ENCODE results near the gene ZNF613. TPM values are rescaled to one million over a fixed set of nuclear protein-coding genes. Genes with fewer than 3 reads are reported as not detected.

ZNF613 gene
- total RNA-seq, 4 donors from 2014 or later = 6.0 to 62.8 (median 15.8) TPM

- Histone ChIP-seq H3K27me3 (no peaks in the 10 kb centered on the region), H3K4me1 (no peaks in the 10 kb centered on the region), H3K4me3 (no peak overlapping the region), H3K9me3 (peaks cover 62 to 65% of the 10 kb centered on the region in 2 donors), H3K27ac (no peak overlapping the region), H3K36me3 (no peaks in the 10 kb centered on the region)
- intact Hi-C loops (cut with DNase I; ENCODE audit: low total_unique reads) = no loop called here
- DNase-seq = no peak
- in situ Hi-C loops (cut with MboI; ENCODE audit: low pct_ligation_motif_present in 1 of 4, low pct_unique_long_range_greater_than_20kb in 1 of 4, low sequenced_read_pairs in 3 of 4) = no loop called here
- 64 to 79% methylated on average over 5 of the region's 5 CpGs for WGBS, 2 donors (ENCODE audit: low coverage in 1 of 2)
- TF ChIP-seq CTCF (IDR thresholded peaks at IDR 0.05) = no peak
- no peak for TF ChIP-seq POLR2AphosphoS5 (IDR thresholded peaks at IDR 0.05)
- no peak for TF ChIP-seq EP300 (IDR thresholded peaks at IDR 0.05; ENCODE audit: low read depth)
- TF ChIP-seq POLR2A (IDR thresholded peaks at IDR 0.05) = no peak
These were observed 11.9 kb upstream of the ZNF613 start for GRCh38 chr19:51915324-51915867.

GRCh38 chr19:51916167-51916566 lies 11.1 kb upstream of the ZNF613 start:
- H3K4me3 ChIP-seq = no peak overlapping the region
- no peaks in the 10 kb centered on the region for H3K36me3 ChIP-seq
- H3K9me3 ChIP-seq = peaks cover 65 to 73% of the 10 kb centered on the region in 2 donors
- no peaks in the 10 kb centered on the region for H3K27me3 ChIP-seq
- 91% methylated on average over 1 of the region's 1 CpG; no CpG with 5 or more reads in 1 of the 2 donors for WGBS, 2 donors (ENCODE audit: low coverage in 1 of 2)
- in situ Hi-C loops (cut with MboI; ENCODE audit: low pct_ligation_motif_present in 1 of 4, low pct_unique_long_range_greater_than_20kb in 1 of 4, low sequenced_read_pairs in 3 of 4) (no loop called here), intact Hi-C loops (cut with DNase I; ENCODE audit: low total_unique reads) (no loop called here)
- H3K4me1 ChIP-seq = no peaks in the 10 kb centered on the region
- TF ChIP-seq EP300 (IDR thresholded peaks at IDR 0.05; ENCODE audit: low read depth) (no peak), POLR2AphosphoS5 (IDR thresholded peaks at IDR 0.05) (no peak), POLR2A (IDR thresholded peaks at IDR 0.05) (no peak), CTCF (IDR thresholded peaks at IDR 0.05) (no peak)
- no peak for DNase-seq
- no peak overlapping the region for H3K27ac ChIP-seq

- H3K4me3 ChIP-seq = no peak overlapping the region
- H3K27ac ChIP-seq = no peak overlapping the region
- intact Hi-C loops (cut with DNase I; ENCODE audit: low total_unique reads) (no loop called here), in situ Hi-C loops (cut with MboI; ENCODE audit: low pct_ligation_motif_present in 1 of 4, low pct_unique_long_range_greater_than_20kb in 1 of 4, low sequenced_read_pairs in 3 of 4) (no loop called here)
- H3K27me3 ChIP-seq = no peaks in the 10 kb centered on the region
- H3K36me3 ChIP-seq = no peaks in the 10 kb centered on the region
- DNase-seq = no peak
- no peak for TF ChIP-seq EP300 (IDR thresholded peaks at IDR 0.05; ENCODE audit: low read depth)
- TF ChIP-seq CTCF (IDR thresholded peaks at IDR 0.05) = no peak
- no peak for TF ChIP-seq POLR2AphosphoS5 (IDR thresholded peaks at IDR 0.05)
- TF ChIP-seq POLR2A (IDR thresholded peaks at IDR 0.05) = no peak
- peaks cover 80 to 82% of the 10 kb centered on the region in 2 donors for H3K9me3 ChIP-seq
- H3K4me1 ChIP-seq = no peaks in the 10 kb centered on the region
- 86% methylated on average over 3 of the region's 3 CpGs; no CpG with 5 or more reads in 1 of the 2 donors for WGBS, 2 donors (ENCODE audit: low coverage in 1 of 2)
These were observed 7.7 kb upstream of the ZNF613 start for GRCh38 chr19:51919606-51920005.

- DNase-seq = no peak
- in situ Hi-C loops (cut with MboI; ENCODE audit: low pct_ligation_motif_present in 1 of 4, low pct_unique_long_range_greater_than_20kb in 1 of 4, low sequenced_read_pairs in 3 of 4) (no loop called here), intact Hi-C loops (cut with DNase I; ENCODE audit: low total_unique reads) (no loop called here)
- no peak overlapping the region for H3K27ac ChIP-seq
- H3K36me3 ChIP-seq = no peaks in the 10 kb centered on the region
- peaks cover 58 to 59% of the 10 kb centered on the region in 2 donors for H3K9me3 ChIP-seq
- no peak for TF ChIP-seq CTCF (IDR thresholded peaks at IDR 0.05)
- TF ChIP-seq EP300 (IDR thresholded peaks at IDR 0.05; ENCODE audit: low read depth) = no peak
- TF ChIP-seq POLR2A (IDR thresholded peaks at IDR 0.05) = no peak
- TF ChIP-seq POLR2AphosphoS5 (IDR thresholded peaks at IDR 0.05) = no peak
- H3K27me3 ChIP-seq = no peaks in the 10 kb centered on the region
- H3K4me3 ChIP-seq = no peak overlapping the region
- 93 to 95% methylated on average over 5 to 8 of the region's 8 CpGs for WGBS, 2 donors (ENCODE audit: low coverage in 1 of 2)
- peaks cover 0 to 4% (median 2%) of the 10 kb centered on the region in 4 donors for H3K4me1 ChIP-seq
These were observed 5.3 kb upstream of the ZNF613 start for GRCh38 chr19:51921949-51922348.
